Measurements from ENCODE around the gene FBXL16. TPM values are rescaled to one million over a fixed set of nuclear protein-coding genes. Genes with fewer than 3 reads are reported as not detected.
A peak's percentile ranks its signal among the peaks of the same experiment; 100 is the strongest.

Gene FBXL16
- total and polyA plus RNA-seq, 2 of the 13 experiments (the other 11 are each of a cell fraction or from before 2014, with no cell fraction given): 0.22 to 2.0 TPM

DNA sequence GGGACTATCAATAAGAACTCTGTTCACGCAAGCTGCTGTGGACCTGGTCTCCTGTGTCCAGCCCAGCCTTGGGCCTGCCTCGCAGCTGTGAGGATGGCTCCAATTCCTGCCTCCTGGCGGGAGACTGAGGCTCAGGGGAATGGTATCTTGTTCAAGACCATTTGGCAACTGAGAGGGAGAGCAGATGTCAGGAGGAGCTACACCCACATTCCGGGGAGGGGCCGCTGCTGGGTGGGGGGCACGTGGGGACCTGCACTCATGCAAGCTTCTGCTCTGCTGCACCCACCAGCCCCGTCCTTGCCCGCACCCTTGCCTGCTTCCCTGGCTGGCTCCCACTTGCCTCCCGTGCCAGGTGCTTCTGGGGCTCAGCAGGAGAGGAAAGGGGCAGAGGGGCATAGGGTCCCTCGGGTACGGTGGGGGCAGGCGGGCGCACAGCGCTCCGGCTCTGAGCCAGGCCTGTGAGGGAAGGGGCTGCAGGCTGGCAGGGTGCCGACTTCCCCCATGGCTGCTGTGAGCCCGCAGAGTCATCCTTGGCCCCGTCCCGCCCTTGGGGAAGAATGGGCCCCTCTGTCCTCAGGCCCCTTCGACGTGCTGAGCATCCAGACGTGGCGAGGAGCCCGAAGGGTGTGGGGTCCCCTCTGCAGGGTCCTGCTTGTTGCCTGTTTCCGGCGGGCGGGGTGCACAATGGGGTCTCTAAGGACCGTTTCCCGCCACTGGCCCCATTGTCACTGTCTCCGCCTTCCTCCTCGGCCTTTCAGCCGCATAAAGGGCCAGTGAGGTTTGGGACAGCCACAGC lies 12.0 kb upstream of the FBXL16 start:
- Histone ChIP-seq H3K4me3 (replicated peaks in 1 of 3; ENCODE audit: insufficient read depth in 1 of 3, low read depth in 2 of 3, low read length in 3 of 3) (no peak overlapping the region), H3K27ac (ENCODE audit: extremely low read length, insufficient read depth, low read length) (no peak overlapping the region), H3K9ac (ENCODE audit: insufficient read depth, low read depth, low read length) (no peak overlapping the region), H3K4me1 (ENCODE audit: insufficient read depth, low read length) (peaks cover 53% of the 10 kb centered on the region), H3K36me3 (replicated peaks in 1 of 2; ENCODE audit: control insufficient read depth in 1 of 2, insufficient read depth in 2 of 2, low read length in 2 of 2) (no peaks in the 10 kb centered on the region), H3K4me2 (ENCODE audit: low read depth, low read length) (no peak overlapping the region), H3K9me3 (ENCODE audit: low read length) (no peaks in the 10 kb centered on the region), H2AFZ (ENCODE audit: low read length) (no peak overlapping the region), H4K20me1 (ENCODE audit: insufficient read depth, low read length) (peaks cover 5% of the 10 kb centered on the region), H3K79me2 (ENCODE audit: insufficient read depth, low read length) (peaks cover 3% of the 10 kb centered on the region), H3K27me3 (ENCODE audit: control insufficient read depth in 1 of 2, insufficient read depth in 2 of 2, low read length in 2 of 2) (no peaks in the 10 kb centered on the region)
- ChIA-PET POLR2A (no interaction called here), CTCF (ENCODE audit: low intra/inter-chr PET ratio, low total read pairs) (no interaction called here)
- FAIRE-seq: no peak
- WGBS (ENCODE audit: low lambda C conversion rate): 100% methylated on average over 5 of the region's 32 CpGs
- no TSS peak for BruUV-seq (replicated peaks)
- ATAC-seq: no peak
- intact Hi-C loops (cut with micrococcal nuclease; ENCODE audit: unreplicated experiment) (no loop called here), in situ Hi-C loops (cut with HindIII; ENCODE audit: extremely low pct_ligation_motif_present, low pct_unique_long_range_greater_than_20kb) (no loop called here)
- TF ChIP-seq, protein P1, sequence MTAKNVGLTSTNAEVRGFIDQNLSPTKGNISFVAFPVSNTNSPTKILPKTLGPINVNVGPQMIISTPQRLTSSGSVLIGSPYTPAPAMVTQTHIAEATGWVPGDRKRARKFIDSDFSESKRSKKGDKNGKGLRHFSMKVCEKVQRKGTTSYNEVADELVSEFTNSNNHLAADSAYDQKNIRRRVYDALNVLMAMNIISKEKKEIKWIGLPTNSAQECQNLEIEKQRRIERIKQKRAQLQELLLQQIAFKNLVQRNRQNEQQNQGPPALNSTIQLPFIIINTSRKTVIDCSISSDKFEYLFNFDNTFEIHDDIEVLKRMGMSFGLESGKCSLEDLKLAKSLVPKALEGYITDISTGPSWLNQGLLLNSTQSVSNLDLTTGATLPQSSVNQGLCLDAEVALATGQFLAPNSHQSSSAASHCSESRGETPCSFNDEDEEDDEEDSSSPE (CRISPR knock-in tag; IDR thresholded peaks at IDR 0.05): no peak
- TF ChIP-seq ZNF816 (CRISPR knock-in tag; IDR thresholded peaks at IDR 0.05; ENCODE audit: borderline replicate concordance): no peak
- TF ChIP-seq, protein P2, sequence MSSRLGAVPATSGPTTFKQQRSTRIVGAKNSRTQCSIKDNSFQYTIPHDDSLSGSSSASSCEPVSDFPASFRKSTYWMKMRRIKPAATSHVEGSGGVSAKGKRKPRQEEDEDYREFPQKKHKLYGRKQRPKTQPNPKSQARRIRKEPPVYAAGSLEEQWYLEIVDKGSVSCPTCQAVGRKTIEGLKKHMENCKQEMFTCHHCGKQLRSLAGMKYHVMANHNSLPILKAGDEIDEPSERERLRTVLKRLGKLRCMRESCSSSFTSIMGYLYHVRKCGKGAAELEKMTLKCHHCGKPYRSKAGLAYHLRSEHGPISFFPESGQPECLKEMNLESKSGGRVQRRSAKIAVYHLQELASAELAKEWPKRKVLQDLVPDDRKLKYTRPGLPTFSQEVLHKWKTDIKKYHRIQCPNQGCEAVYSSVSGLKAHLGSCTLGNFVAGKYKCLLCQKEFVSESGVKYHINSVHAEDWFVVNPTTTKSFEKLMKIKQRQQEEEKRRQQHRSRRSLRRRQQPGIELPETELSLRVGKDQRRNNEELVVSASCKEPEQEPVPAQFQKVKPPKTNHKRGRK (CRISPR knock-in tag; IDR thresholded peaks at IDR 0.05): no peak
- TF ChIP-seq ZSCAN25 (CRISPR knock-in tag; IDR thresholded peaks at IDR 0.05): no peak
- peak; percentile 29 for TF ChIP-seq AGO1 (IDR thresholded peaks at IDR 0.05; ENCODE audit: low read depth, low read length, poor library complexity, severe bottlenecking)
- DNase-seq (ENCODE audit: low spot score): no peak
